GM12872 (cell line): Measurements from ENCODE around the gene SQOR.

Experiments
- CTCF ChIP-seq: IDR thresholded peaks from 3 replicates; pipeline ENCODE4 v1.5.1; 2011; ENCODE audit warnings: low read depth, mild to moderate bottlenecking, low read length, moderate library complexity; ENCODE audit not compliant: insufficient read depth

SQOR gene

GRCh38 chr15:45714590-45715488, 80.0 kb downstream of the SQOR start:
- TF ChIP-seq CTCF, result peak; percentile 82

- TF ChIP-seq CTCF, result peak; percentile 45; the same call in 1 of the 3 replicates
These were observed 80.7 kb downstream of the SQOR start for GRCh38 chr15:45715528-45715927.

- TF ChIP-seq CTCF, result no peak
These were observed 84.7 kb downstream of the SQOR start for GRCh38 chr15:45719490-45719889.

- TF ChIP-seq CTCF, result no peak
These were observed 85.4 kb downstream of the SQOR start for GRCh38 chr15:45720183-45720582.

- no peak for TF ChIP-seq CTCF
These were observed 93.8 kb downstream of the SQOR start for GRCh38 chr15:45728641-45729040.

- no peak for TF ChIP-seq CTCF
These were observed 94.3 kb downstream of the SQOR start for GRCh38 chr15:45729141-45729540.

GRCh38 chr15:45731343-45731742, 96.5 kb downstream of the SQOR start:
- TF ChIP-seq CTCF, result no peak
